GM10266 (cell line): ENCODE data around the gene VPS37D.

Source experiments
- DNase-seq: peaks from one replicate; pipeline ENCODE4 v3.0.0; 2012; ENCODE audit errors: extremely low spot score
- CTCF ChIP-seq: IDR thresholded peaks from 2 replicates; pipeline ENCODE4 v1.5.1; 2012; ENCODE audit warnings: mild to moderate bottlenecking, low read depth; ENCODE audit not compliant: control insufficient read depth, insufficient read depth; ENCODE audit errors: missing control alignments

VPS37D gene

GRCh38 chr7:73633844-73634243 lies 33.8 kb upstream of the VPS37D start:
- no peak for TF ChIP-seq CTCF
- DNase-seq: no peak

- no peak for DNase-seq
- no peak for TF ChIP-seq CTCF
Measured at GRCh38 chr7:73635428-73636200, 32.0 kb upstream of the VPS37D start.

- no peak for DNase-seq
- TF ChIP-seq CTCF: no peak
Measured at GRCh38 chr7:73638911-73639310, 28.7 kb upstream of the VPS37D start.

- no peak for DNase-seq
- no peak for TF ChIP-seq CTCF
Measured at GRCh38 chr7:73642834-73643233, 24.8 kb upstream of the VPS37D start.

GRCh38 chr7:73644688-73645286 lies 22.8 kb upstream of the VPS37D start:
- no peak for DNase-seq
- TF ChIP-seq CTCF: no peak

- DNase-seq: no peak
- no peak for TF ChIP-seq CTCF
Measured at GRCh38 chr7:73645643-73646174, 21.9 kb upstream of the VPS37D start.
